IMR-90 (cell line): ENCODE data around the gene ZC3H4. TPM values are rescaled to one million over a fixed set of nuclear protein-coding genes. Genes with fewer than 3 reads are reported as not detected.

Source experiments
- ATAC-seq: fragments of 200-7000 bp; cut with Tn5 transposase; 2 replicates; pipeline ENCODE4 v1.9.1; 2020; ENCODE audit warnings: low read depth, mild to moderate bottlenecking, moderate library complexity
- BruUV-seq: library from RNA; stranded (reverse); fragments of 400-500 nt; replicated peaks from 2 replicates; lab custom pipeline; 2021; lab: Mats Ljungman, UMichigan
- CTCF ChIA-PET: fragments of 300-600 bp; formaldehyde crosslinking; extraction: SDS; loops from one replicate; lab custom pipeline; 2021; ENCODE audit warnings: antibody characterized with exemption; lab: Yijun Ruan, JAX
- POLR2A ChIA-PET: fragments of 300-600 bp; sonication (Branson Sonifier 250); formaldehyde crosslinking; loops from one replicate; lab custom pipeline; 2022; ENCODE audit warnings: antibody characterized with exemption; ENCODE audit not compliant: unreplicated experiment; lab: Charles Lee
- DNase-seq: peaks from one replicate; pipeline ENCODE4 v3.0.0; 2013
- H2AFZ ChIP-seq: replicated peaks from 2 replicates; pipeline ENCODE3; 2013; ENCODE audit warnings: low read length, mild to moderate bottlenecking; ENCODE audit not compliant: poor library complexity
- H2AK5ac ChIP-seq: 2 replicates; pipeline ENCODE4 v1.6.1; 2013; ENCODE audit warnings: low read depth, low read length, inconsistent platforms
- H2AK9ac ChIP-seq: replicated peaks from 2 replicates; pipeline ENCODE3; 2013; ENCODE audit warnings: mild to moderate bottlenecking, low read depth, low read length, moderate library complexity; ENCODE audit not compliant: poor library complexity
- H2BK120ac ChIP-seq: 2 replicates; pipeline ENCODE4 v1.6.1; 2013; ENCODE audit warnings: low read depth, low read length, inconsistent platforms
- H2BK15ac ChIP-seq: 3 replicates; pipeline ENCODE4 v1.6.1; 2013; ENCODE audit warnings: low read depth, low read length, inconsistent platforms
- H2BK20ac ChIP-seq: 2 replicates; pipeline ENCODE4 v1.6.1; 2013; ENCODE audit warnings: low read depth, mild to moderate bottlenecking, inconsistent platforms, low read length, moderate library complexity
- H2BK5ac ChIP-seq: 2 replicates; pipeline ENCODE4 v1.6.1; 2013; ENCODE audit warnings: mild to moderate bottlenecking, low read depth, low read length, inconsistent platforms; ENCODE audit not compliant: poor library complexity, severe bottlenecking
- H3K14ac ChIP-seq: replicated peaks from 2 replicates; pipeline ENCODE4 v1.6.1; 2013; ENCODE audit warnings: low read depth, low read length, inconsistent platforms
- H3K18ac ChIP-seq: 2 replicates; pipeline ENCODE4 v1.6.1; 2013; ENCODE audit warnings: low read depth, low read length, control low read depth
- H3K23ac ChIP-seq: 2 replicates; pipeline ENCODE4 v1.6.1; 2013; ENCODE audit warnings: low read depth, low read length, inconsistent platforms
- H3K27ac ChIP-seq: 2 replicates; pipeline ENCODE4 v1.5.1; 2013; ENCODE audit warnings: mild to moderate bottlenecking, control low read depth, low read length; ENCODE audit not compliant: insufficient read depth
- H3K27me3 ChIP-seq: 2 replicates; pipeline ENCODE4 v1.6.1; 2013; ENCODE audit warnings: low read length; ENCODE audit not compliant: control insufficient read depth, insufficient read depth
- H3K36me3 ChIP-seq: 2 replicates; pipeline ENCODE4 v1.6.1; 2013; ENCODE audit warnings: low read length, mixed read lengths; ENCODE audit not compliant: control insufficient read depth, insufficient read depth
- H3K4ac ChIP-seq: 2 replicates; pipeline ENCODE4 v1.6.1; 2013; ENCODE audit warnings: low read depth, low read length, inconsistent platforms
- H3K4me1 ChIP-seq: 2 replicates; pipeline ENCODE4 v1.6.1; 2013; ENCODE audit warnings: low read length, mixed read lengths; ENCODE audit not compliant: control insufficient read depth, insufficient read depth
- H3K4me2 ChIP-seq: 2 replicates; pipeline ENCODE4 v1.6.1; 2013; ENCODE audit warnings: low read depth, mild to moderate bottlenecking, control low read depth, low read length, moderate library complexity
- H3K4me3 ChIP-seq: 2 replicates; pipeline ENCODE4 v1.5.1; 2013; ENCODE audit warnings: low read depth, mild to moderate bottlenecking, control low read depth, low read length, moderate library complexity; ENCODE audit not compliant: insufficient read depth
- H3K56ac ChIP-seq: 2 replicates; pipeline ENCODE4 v1.6.1; 2013; ENCODE audit warnings: low read length, inconsistent platforms; ENCODE audit not compliant: insufficient read depth; ENCODE audit errors: extremely low read depth
- H3K79me1 ChIP-seq, 2 experiments: 2 replicates each; pipeline ENCODE4 v1.6.1; 2013; ENCODE audit warnings: low read length in 2 of 2, inconsistent platforms in 1 of 2, low read depth in 1 of 2
- H3K9ac ChIP-seq: 2 replicates; pipeline ENCODE4 v1.6.1; 2013; ENCODE audit warnings: low read depth, low read length, control low read depth
- H3K9me1 ChIP-seq: 2 replicates; pipeline ENCODE4 v1.6.1; 2013; ENCODE audit warnings: low read length, inconsistent platforms; ENCODE audit not compliant: insufficient read depth
- H3K9me3 ChIP-seq: 2 replicates; pipeline ENCODE4 v1.6.1; 2013; ENCODE audit warnings: low read length; ENCODE audit not compliant: control insufficient read depth, insufficient read depth
- H4K20me1 ChIP-seq: 2 replicates; pipeline ENCODE4 v1.6.1; 2013; ENCODE audit warnings: low read length, inconsistent platforms; ENCODE audit not compliant: insufficient read depth
- H4K5ac ChIP-seq: 2 replicates; pipeline ENCODE4 v1.6.1; 2013; ENCODE audit warnings: mild to moderate bottlenecking, low read depth, low read length, control low read depth
- H4K8ac ChIP-seq, 2 experiments: 2 replicates each; pipeline ENCODE4 v1.6.1; 2013; ENCODE audit warnings: low read depth in 2 of 2, low read length in 2 of 2, control low read depth in 1 of 2, inconsistent platforms in 1 of 2
- H4K91ac ChIP-seq: 2 replicates; pipeline ENCODE4 v1.6.1; 2013; ENCODE audit warnings: low read depth, low read length, inconsistent platforms; ENCODE audit not compliant: insufficient read depth
- BHLHE40 ChIP-seq: fragments of 150-350 bp; IDR thresholded peaks from 2 replicates; pipeline ENCODE4 v1.6.1; 2016; ENCODE audit warnings: mild to moderate bottlenecking, low read depth, low read length
- ELK1 ChIP-seq: fragments of 150-350 bp; IDR thresholded peaks from 2 replicates; pipeline ENCODE4 v1.6.1; 2016; ENCODE audit warnings: low read depth, mild to moderate bottlenecking, low read length, moderate library complexity, borderline replicate concordance
- MAFK ChIP-seq: IDR thresholded peaks from 2 replicates; pipeline ENCODE4 v1.6.1; 2012; ENCODE audit warnings: low read depth, low read length, improper control_type of control experiment
- MAZ ChIP-seq: IDR thresholded peaks from 2 replicates; pipeline ENCODE4 v1.6.1; 2012; ENCODE audit warnings: low read depth, mild to moderate bottlenecking, low read length, improper control_type of control experiment, moderate library complexity, borderline replicate concordance
- NFE2L2 ChIP-seq: fragments of 150-350 bp; IDR thresholded peaks from 2 replicates; pipeline ENCODE4 v1.6.1; 2016; ENCODE audit warnings: low read depth, mild to moderate bottlenecking, low read length
- POLR2A ChIP-seq: IDR thresholded peaks from 2 replicates; pipeline ENCODE4 v1.6.1; 2012; ENCODE audit warnings: mild to moderate bottlenecking, low read depth, low read length
- RCOR1 ChIP-seq: IDR thresholded peaks from 2 replicates; pipeline ENCODE4 v1.6.1; 2012; ENCODE audit warnings: mild to moderate bottlenecking, low read length, improper control_type of control experiment; ENCODE audit not compliant: insufficient replicate concordance
- RFX5 ChIP-seq: IDR thresholded peaks from 2 replicates; pipeline ENCODE4 v1.8.0; 2012; ENCODE audit warnings: low read depth, mild to moderate bottlenecking, low read length, moderate library complexity
- SMC3 ChIP-seq: fragments of 150-350 bp; IDR thresholded peaks from 2 replicates; pipeline ENCODE4 v1.6.1; 2016; ENCODE audit warnings: low read depth, mild to moderate bottlenecking, antibody characterized with exemption, low read length, moderate library complexity
- WGBS, 2 experiments: methylation state at CpG; one replicate each; pipeline versions ENCODE4 v1.1.5 to v1.1.7; 2013; ENCODE audit warnings: missing lambda C conversion rate in 2 of 2; ENCODE audit not compliant: insufficient read length in 1 of 2; ENCODE audit errors: extremely low coverage in 2 of 2; 5-methylcytosine and 5-hydroxymethylcytosine counted together
- dilution Hi-C: fragments of 300-500 bp; cut with HindIII; formaldehyde crosslinking; loops from one replicate; pipeline ENCODE4 v1.14.3; 2018; ENCODE audit warnings: low sequenced_read_pairs; ENCODE audit not compliant: unreplicated experiment
- in situ Hi-C: fragments of 300-500 bp; cut with MboI; formaldehyde crosslinking; loops from 3 replicates; pipeline ENCODE4 v1.14.3; 2019; ENCODE audit warnings: low sequenced_read_pairs, inconsistent platforms, mixed read lengths
- intact Hi-C: fragments of 100-400 bp; cut with micrococcal nuclease; formaldehyde crosslinking; loops from 2 replicates; pipeline ENCODE4 v1.10.0; 2022
- polyA plus RNA-seq, 3 experiments: library from polyadenylated mRNA; depleted of rRNA; stranded (reverse); fragments of >200 nt; gene quantifications; 2 replicates each; pipeline ENCODE4 v1.2.3, GENCODE V29; 2012; ENCODE audit warnings: low replicate concordance in 1 of 3
- total RNA-seq: library from RNA; depleted of rRNA; stranded (reverse); fragments of >200 nt; gene quantifications from 2 replicates; pipeline ENCODE4 v1.2.3, GENCODE V29; 2012

Gene ZC3H4
- total and polyA plus RNA-seq, 2 of the 4 experiments (the other 2 are of a cell fraction) = 3.9 to 8.9 TPM

GRCh38 chr19:47110521-47111005, 3.0 kb downstream of the ZC3H4 start:
- Histone ChIP-seq H2AK5ac (peak overlapping the region; percentile 97), H3K9ac (peak overlapping the region; percentile 100), H3K56ac (peak overlapping the region; percentile 99), H4K91ac (peak overlapping the region; percentile 89), H2BK15ac (no peak overlapping the region), H4K5ac (peak overlapping the region; percentile 93; the same call in 1 of the 2 replicates), H3K27ac (peak overlapping the region; percentile 96), H2BK5ac (peak overlapping the region; percentile 98), H3K27me3 (no peaks in the 10 kb centered on the region), H3K9me3 (no peaks in the 10 kb centered on the region), H2BK120ac (peak overlapping the region; percentile 69; the same call in 1 of the 2 replicates), H2AK9ac (peak overlapping the region; percentile 100), H3K36me3 (peaks cover 2% of the 10 kb centered on the region), H3K4me1 (peaks cover 25% of the 10 kb centered on the region), H3K4ac (peak overlapping the region; percentile 97), H3K4me3 (peak overlapping the region; percentile 77), H3K14ac (peak overlapping the region; percentile 100), H3K23ac (peak overlapping the region; percentile 99), H4K8ac (peak overlapping the region; percentile 88 to 96), H3K4me2 (peak overlapping the region; percentile 97), H3K79me1 (peaks cover 21 to 65% of the 10 kb centered on the region in 2 experiments), H2AFZ (peak overlapping the region; percentile 46), H3K18ac (peak overlapping the region; percentile 93), H3K9me1 (peaks cover 12% of the 10 kb centered on the region), H4K20me1 (peaks cover 29% of the 10 kb centered on the region), H2BK20ac (no peak overlapping the region)
- dilution Hi-C loops (no loop called here), intact Hi-C loops (loop anchor here (5.0 kb wide), 2 partner anchors 33 to 73 kb away; no protein-coding TSS in a partner anchor), in situ Hi-C loops (no loop called here)
- ChIA-PET CTCF (no interaction called here), POLR2A (no interaction called here)
- TF ChIP-seq NFE2L2 (no peak), MAFK (no peak), MAZ (no peak), POLR2A (no peak), BHLHE40 (no peak), RCOR1 (no peak), SMC3 (no peak), ELK1 (no peak), RFX5 (no peak)
- BruUV-seq = no TSS peak
- no peak for DNase-seq
- WGBS, 2 experiments = 0% methylated on average over 3 of the region's 12 CpGs; no CpG with 5 or more reads in 1 of the 2 experiments
- ATAC-seq = no peak
